ENCODE measurements around the gene PLIN5.

The PLIN5 gene

DNA sequence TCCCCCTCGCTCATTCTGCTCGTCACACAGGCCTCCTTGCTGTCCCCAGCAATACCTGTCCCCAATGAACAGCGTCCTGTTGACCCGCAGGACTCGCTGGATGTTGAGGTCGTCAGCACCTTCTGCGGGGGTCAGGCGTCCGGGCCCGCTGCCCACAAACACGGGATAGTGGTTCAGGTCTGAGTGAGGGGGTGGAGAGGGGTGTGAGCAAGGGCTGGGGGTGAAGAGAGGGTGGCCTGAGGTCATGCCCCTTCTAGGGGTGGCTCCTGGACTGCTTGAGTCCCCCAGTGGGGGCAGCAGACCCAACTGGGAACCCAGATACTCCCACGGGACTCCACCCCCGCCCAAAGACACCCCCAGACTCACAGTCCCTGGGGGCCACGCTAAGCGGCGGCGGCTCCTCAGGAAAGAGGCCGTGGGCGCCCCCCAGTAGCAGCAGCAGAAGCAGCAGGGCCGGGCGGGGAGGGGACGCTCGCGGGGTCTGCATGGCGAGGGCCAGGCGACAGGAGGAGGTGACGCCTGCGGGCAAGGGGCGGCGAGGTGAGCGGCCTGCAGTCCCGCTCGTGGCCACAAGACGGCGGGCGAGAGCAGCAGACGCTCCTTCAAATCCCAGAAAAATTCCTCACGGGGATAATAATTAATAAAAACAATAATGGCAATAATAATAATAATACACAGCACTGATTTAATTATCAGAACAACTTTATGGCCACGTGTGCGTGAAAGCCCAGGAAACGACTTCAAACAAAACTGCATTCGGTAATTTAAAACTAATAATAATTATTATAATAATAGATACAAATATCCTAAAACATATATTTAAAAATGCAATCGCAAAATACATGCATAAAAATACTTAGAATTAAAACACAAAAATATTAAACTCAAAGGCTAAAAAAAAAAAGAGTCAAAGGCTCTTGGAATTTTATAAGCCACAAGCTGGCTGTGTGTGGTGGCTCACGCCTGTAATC lies 23.2 kb upstream of the PLIN5 start:
- no peaks in the 10 kb centered on the region for H3K36me3 ChIP-seq (ENCODE audit: control insufficient read depth, insufficient read depth, low read length)
- H3K27me3 ChIP-seq (replicated peaks; ENCODE audit: control insufficient read depth, insufficient read depth, low read length) = no peaks in the 10 kb centered on the region
- TF ChIP-seq, protein P1, sequence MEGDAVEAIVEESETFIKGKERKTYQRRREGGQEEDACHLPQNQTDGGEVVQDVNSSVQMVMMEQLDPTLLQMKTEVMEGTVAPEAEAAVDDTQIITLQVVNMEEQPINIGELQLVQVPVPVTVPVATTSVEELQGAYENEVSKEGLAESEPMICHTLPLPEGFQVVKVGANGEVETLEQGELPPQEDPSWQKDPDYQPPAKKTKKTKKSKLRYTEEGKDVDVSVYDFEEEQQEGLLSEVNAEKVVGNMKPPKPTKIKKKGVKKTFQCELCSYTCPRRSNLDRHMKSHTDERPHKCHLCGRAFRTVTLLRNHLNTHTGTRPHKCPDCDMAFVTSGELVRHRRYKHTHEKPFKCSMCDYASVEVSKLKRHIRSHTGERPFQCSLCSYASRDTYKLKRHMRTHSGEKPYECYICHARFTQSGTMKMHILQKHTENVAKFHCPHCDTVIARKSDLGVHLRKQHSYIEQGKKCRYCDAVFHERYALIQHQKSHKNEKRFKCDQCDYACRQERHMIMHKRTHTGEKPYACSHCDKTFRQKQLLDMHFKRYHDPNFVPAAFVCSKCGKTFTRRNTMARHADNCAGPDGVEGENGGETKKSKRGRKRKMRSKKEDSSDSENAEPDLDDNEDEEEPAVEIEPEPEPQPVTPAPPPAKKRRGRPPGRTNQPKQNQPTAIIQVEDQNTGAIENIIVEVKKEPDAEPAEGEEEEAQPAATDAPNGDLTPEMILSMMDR (IDR thresholded peaks at IDR 0.05; ENCODE audit: insufficient read depth, low read length, poor library complexity, severe bottlenecking) = peak; percentile 99
- no peak for DNase-seq (ENCODE audit: extremely low read depth, insufficient read length)
- no peak overlapping the region for H3K4me3 ChIP-seq (replicated peaks; ENCODE audit: low read depth, low read length)

DNA sequence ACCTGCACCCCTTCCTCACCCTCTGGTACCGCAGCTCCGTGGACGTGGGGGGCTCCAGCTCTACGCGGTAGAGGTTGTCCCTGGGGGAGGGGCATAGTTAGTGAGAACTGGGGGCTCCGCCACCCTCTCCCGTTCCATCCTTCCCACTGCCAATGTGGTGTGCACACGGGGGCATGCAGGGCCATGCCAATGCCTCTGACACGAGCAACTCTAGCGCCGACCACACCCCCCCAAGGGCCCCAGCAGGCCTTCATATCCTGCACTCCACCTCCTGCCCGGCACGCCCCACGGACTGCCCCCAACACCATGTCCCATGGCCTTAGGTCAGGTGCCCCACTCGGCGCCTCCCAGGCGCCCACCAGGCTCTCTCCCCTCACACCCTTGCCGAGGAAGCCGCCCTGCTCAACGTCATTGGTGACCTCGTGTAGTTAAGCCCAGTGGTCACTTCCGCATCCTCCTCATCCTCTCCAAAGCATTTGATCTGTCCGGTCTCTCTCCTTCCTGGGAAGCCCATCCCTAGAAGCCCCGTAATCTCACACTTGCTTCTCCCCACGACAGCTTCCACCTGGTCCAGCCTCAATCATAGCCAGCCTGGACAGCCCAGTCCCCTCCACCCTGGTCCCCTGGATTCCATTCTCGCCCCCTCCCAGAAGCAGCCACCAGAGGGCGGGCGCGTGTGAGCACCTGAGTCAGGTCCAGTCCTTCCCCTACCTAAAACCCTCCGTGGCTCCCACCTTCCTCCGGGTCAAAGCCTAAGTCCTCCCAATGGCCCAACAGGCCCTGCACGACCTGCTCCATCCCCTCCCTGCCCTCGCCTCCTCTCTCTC lies 22.3 kb upstream of the PLIN5 start:
- Histone ChIP-seq H3K27me3 (replicated peaks; ENCODE audit: control insufficient read depth, insufficient read depth, low read length) (no peaks in the 10 kb centered on the region), H3K4me3 (replicated peaks; ENCODE audit: low read depth, low read length) (no peak overlapping the region), H3K36me3 (ENCODE audit: control insufficient read depth, insufficient read depth, low read length) (no peaks in the 10 kb centered on the region)
- DNase-seq (ENCODE audit: extremely low read depth, insufficient read length) = no peak
- TF ChIP-seq, protein P1 (IDR thresholded peaks at IDR 0.05; ENCODE audit: insufficient read depth, low read length, poor library complexity, severe bottlenecking) = peak; percentile 35

DNA sequence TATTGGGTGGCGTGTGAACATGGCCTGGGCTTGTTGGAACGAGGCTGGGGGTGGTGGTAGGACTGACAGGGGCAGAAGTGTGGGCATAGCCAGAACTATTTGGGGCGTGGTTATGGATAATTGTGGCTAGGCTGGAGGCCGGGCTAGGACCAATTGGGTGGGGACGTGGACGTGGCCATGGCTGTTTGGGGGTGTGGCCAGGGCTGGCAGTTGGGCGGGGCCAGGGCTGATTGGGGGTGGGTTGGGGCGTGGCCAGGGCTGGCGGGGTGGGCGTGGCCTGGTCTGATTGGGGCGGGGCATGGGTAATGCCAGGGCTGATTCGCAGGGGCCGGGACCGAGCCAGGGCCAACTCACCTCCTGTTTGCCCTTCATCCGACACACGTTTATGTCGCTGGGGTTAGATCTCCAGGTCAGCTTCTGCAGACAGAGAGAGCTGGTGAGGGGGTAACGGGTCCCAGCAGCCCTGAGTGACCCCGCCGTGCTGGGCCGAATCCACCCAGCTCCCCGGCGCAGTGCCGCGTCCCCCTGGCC lies 21.6 kb upstream of the PLIN5 start:
- Histone ChIP-seq H3K27me3 (replicated peaks; ENCODE audit: control insufficient read depth, insufficient read depth, low read length) (no peaks in the 10 kb centered on the region), H3K36me3 (ENCODE audit: control insufficient read depth, insufficient read depth, low read length) (no peaks in the 10 kb centered on the region), H3K4me3 (replicated peaks; ENCODE audit: low read depth, low read length) (no peak overlapping the region)
- DNase-seq (ENCODE audit: extremely low read depth, insufficient read length) = no peak
- TF ChIP-seq, protein P1 (IDR thresholded peaks at IDR 0.05; ENCODE audit: insufficient read depth, low read length, poor library complexity, severe bottlenecking) = no peak

DNA sequence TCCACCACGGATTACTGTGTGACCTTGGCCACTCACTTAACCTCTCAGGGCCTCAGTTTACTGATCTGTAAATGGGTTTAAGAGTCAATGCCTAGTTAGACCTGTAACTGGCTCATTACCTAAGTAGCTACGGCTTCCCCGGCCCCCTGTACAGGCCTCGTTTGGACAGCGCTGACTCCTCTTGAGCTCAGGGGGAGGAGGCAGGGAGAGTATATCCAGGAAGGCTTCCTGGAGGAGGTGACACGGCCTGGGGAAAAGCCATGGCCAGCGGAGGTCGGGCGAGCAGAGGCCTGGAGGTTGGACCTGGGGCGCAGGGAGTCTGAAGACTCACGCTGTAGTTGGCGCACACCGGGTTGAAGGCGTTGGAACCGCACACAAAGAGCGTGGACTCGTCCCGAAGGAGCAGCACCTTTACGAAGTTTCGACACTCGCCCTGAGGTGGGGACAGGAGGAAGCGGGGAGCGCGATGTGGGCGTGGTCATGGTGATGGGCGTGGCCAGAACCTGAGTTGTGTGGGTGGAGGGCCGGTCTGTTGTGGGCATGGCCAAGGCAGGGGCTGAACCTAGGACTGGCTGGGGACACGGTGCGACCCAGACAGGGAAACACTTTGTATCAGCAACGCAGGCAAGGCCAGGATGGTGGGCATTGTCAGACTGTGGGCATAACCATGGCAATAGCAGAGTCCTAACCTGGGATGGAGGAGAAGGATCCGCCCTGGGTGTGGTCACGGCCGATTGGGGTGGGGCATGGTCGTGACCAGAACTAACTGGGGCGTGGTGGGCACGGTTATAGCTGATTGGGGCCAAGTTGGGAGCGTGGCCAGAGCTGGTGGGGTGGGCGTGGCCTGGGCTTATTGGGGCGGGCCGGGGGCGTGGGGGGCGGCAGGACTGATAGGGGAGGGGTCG lies 20.9 kb upstream of the PLIN5 start:
- DNase-seq (ENCODE audit: extremely low read depth, insufficient read length) = no peak
- Histone ChIP-seq H3K27me3 (replicated peaks; ENCODE audit: control insufficient read depth, insufficient read depth, low read length) (no peaks in the 10 kb centered on the region), H3K4me3 (replicated peaks; ENCODE audit: low read depth, low read length) (no peak overlapping the region), H3K36me3 (ENCODE audit: control insufficient read depth, insufficient read depth, low read length) (no peaks in the 10 kb centered on the region)
- TF ChIP-seq, protein P1 (IDR thresholded peaks at IDR 0.05; ENCODE audit: insufficient read depth, low read length, poor library complexity, severe bottlenecking) = no peak

DNA sequence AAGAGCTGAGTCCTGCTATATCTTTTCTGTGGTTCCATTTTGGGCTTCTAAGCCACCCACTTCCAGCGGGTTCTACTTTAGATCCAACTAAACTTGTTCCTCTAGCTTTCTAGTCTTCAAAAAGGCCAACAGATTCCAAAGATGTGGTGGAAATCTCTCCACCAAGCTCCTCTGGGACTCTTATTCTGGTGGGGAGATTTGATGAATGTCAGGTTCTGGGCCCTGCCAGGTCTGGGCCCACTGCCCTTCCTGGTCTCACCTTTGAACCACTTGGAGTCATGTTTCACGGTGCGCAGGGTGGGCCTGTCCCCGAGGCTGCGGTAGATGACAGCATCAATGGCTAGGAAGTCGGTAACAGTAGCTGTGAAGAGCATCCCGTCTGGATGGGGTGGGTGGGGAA lies 19.7 kb upstream of the PLIN5 start:
- no peak overlapping the region for H3K4me3 ChIP-seq (replicated peaks; ENCODE audit: low read depth, low read length)
- no peak for DNase-seq (ENCODE audit: extremely low read depth, insufficient read length)
- H3K27me3 ChIP-seq (replicated peaks; ENCODE audit: control insufficient read depth, insufficient read depth, low read length) = no peaks in the 10 kb centered on the region
- TF ChIP-seq, protein P1 (IDR thresholded peaks at IDR 0.05; ENCODE audit: insufficient read depth, low read length, poor library complexity, severe bottlenecking) = no peak
- no peaks in the 10 kb centered on the region for H3K36me3 ChIP-seq (ENCODE audit: control insufficient read depth, insufficient read depth, low read length)

Measured in GM06990 (cell line).